Common myeloid progenitor, CD34-positive (primary cell): ENCODE measurements around the gene PPP1R13B.

ENCODE experiments used
- CTCF ChIA-PET: fragments of 350-600 bp; sonication (Branson Sonifier 250); formaldehyde crosslinking; loops from one replicate; lab custom pipeline; 2021; ENCODE audit warnings: antibody characterized with exemption; lab: Charles Lee
- POLR2A ChIA-PET: fragments of 350-600 bp; sonication (Branson Sonifier 250); formaldehyde crosslinking; loops from one replicate; lab custom pipeline; 2021; ENCODE audit warnings: antibody characterized with exemption; lab: Charles Lee
- DNase-seq, 3 donors: peaks; one replicate each; pipeline versions ENCODE4 v3.0.0 to v3.0.0-alpha.2; 2013
- H3K27ac ChIP-seq, 2 experiments: 1 replicate in 1 of 2; 2 replicates in 1 of 2; pipeline ENCODE4 v1.7.0; 2013; ENCODE audit warnings: inconsistent platforms in 2 of 2, low read length in 2 of 2, mild to moderate bottlenecking in 2 of 2, low read depth in 1 of 2, moderate library complexity in 1 of 2; ENCODE audit not compliant: severe bottlenecking in 2 of 2, insufficient read depth in 1 of 2, poor library complexity in 1 of 2
- H3K27me3 ChIP-seq, 5 experiments: replicated peaks in 2 of 5; 1 replicate in 3 of 5; 2 replicates in 2 of 5; pipeline versions ENCODE4 v1.6.1 to v1.7.0; 2013; ENCODE audit warnings: low read length in 4 of 5, mild to moderate bottlenecking in 2 of 5, moderate library complexity in 2 of 5, inconsistent platforms in 1 of 5; ENCODE audit not compliant: insufficient read depth in 5 of 5, control insufficient read depth in 4 of 5
- H3K36me3 ChIP-seq, 4 experiments: 1 replicate in 2 of 4; 2 replicates in 2 of 4; pipeline versions ENCODE4 v1.6.1 to v1.7.0; 2013; ENCODE audit warnings: low read length in 3 of 4, control low read depth in 1 of 4, mild to moderate bottlenecking in 1 of 4; ENCODE audit not compliant: control insufficient read depth in 4 of 4, insufficient read depth in 4 of 4
- H3K4me1 ChIP-seq, 4 experiments: 1 replicate in 3 of 4; 2 replicates in 1 of 4; pipeline versions ENCODE4 v1.6.1 to v1.7.1; 2013; ENCODE audit warnings: low read length in 3 of 4, mild to moderate bottlenecking in 3 of 4, control low read depth in 1 of 4, inconsistent platforms in 1 of 4, moderate library complexity in 1 of 4; ENCODE audit not compliant: control insufficient read depth in 4 of 4, insufficient read depth in 4 of 4; ENCODE audit errors: control extremely low read depth in 1 of 4
- H3K4me3 ChIP-seq, 7 experiments: 1 replicate in 4 of 7; 2 replicates in 3 of 7; pipeline versions ENCODE4 v1.5.1 to v1.7.0; 2013; ENCODE audit warnings: mild to moderate bottlenecking in 7 of 7, low read length in 6 of 7, moderate library complexity in 6 of 7, inconsistent platforms in 2 of 7, low read depth in 2 of 7, control low read depth in 1 of 7; ENCODE audit not compliant: insufficient read depth in 4 of 7, control insufficient read depth in 1 of 7; ENCODE audit errors: extremely low read depth in 1 of 7
- H3K9me3 ChIP-seq, 5 experiments: 1 replicate in 4 of 5; 2 replicates in 1 of 5; pipeline versions ENCODE4 v1.6.1 to v1.7.1; 2013; ENCODE audit warnings: low read length in 4 of 5, mild to moderate bottlenecking in 2 of 5, inconsistent platforms in 1 of 5, low read depth in 1 of 5, moderate library complexity in 1 of 5; ENCODE audit not compliant: control insufficient read depth in 4 of 5, insufficient read depth in 2 of 5; ENCODE audit errors: control extremely low read depth in 1 of 5
- WGBS: methylation state at CpG from one replicate; pipeline ENCODE4 v1.1.5; 2013; ENCODE audit not compliant: insufficient coverage; 5-methylcytosine and 5-hydroxymethylcytosine counted together

The PPP1R13B gene

GRCh38 chr14:103868242-103868897 is 21.0 kb upstream of the PPP1R13B start:
- H3K4me1 ChIP-seq: peaks cover 0 to 16% (median 13%) of the 10 kb centered on the region in 4 experiments
- DNase-seq: no peak
- no peaks in the 10 kb centered on the region for H3K36me3 ChIP-seq
- 93% methylated on average over 7 of the region's 10 CpGs for WGBS
- ChIA-PET POLR2A (no interaction called here), CTCF (interaction anchor here (1.3 to 1.5 kb wide), 2 partner anchors 12 to 36 kb away, joined by 3 read pairs; no protein-coding TSS in a partner anchor)
- H3K27ac ChIP-seq: no peak overlapping the region
- no peaks in the 10 kb centered on the region for H3K9me3 ChIP-seq
- H3K27me3 ChIP-seq: no peaks in the 10 kb centered on the region
- no peak overlapping the region for H3K4me3 ChIP-seq

GRCh38 chr14:103867523-103867953 is 20.2 kb upstream of the PPP1R13B start:
- no peaks in the 10 kb centered on the region for H3K36me3 ChIP-seq
- H3K27me3 ChIP-seq: no peaks in the 10 kb centered on the region
- WGBS: 96% methylated on average over 9 of the region's 10 CpGs
- no peak overlapping the region for H3K4me3 ChIP-seq
- DNase-seq: no peak
- ChIA-PET POLR2A (no interaction called here), CTCF (interaction anchor here (1.5 kb wide), 1 partner anchor 37 kb away, joined by 3 read pairs; no protein-coding TSS in a partner anchor)
- peaks cover 0 to 12% (median 10%) of the 10 kb centered on the region in 4 experiments for H3K4me1 ChIP-seq
- no peaks in the 10 kb centered on the region for H3K9me3 ChIP-seq
- no peak overlapping the region for H3K27ac ChIP-seq

DNA sequence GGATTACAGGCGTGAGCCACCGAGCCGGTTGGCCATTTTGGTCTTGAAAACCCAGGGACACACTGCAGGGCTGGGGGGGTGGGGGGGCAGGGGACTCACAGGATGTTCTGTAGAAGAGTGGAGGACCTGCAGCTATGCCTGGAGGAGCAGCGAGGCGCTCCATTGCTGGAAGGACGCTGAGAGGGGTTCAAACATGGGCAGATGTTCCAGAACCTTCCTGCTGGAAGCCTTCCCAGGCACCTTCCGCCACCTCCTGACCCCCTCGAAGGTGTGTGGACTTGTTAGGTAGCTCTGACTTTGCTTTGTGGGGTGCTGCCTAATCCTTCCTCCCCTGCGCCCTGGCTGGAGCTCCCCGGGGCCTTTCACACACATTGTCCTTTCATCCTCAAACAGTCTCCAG is 19.6 kb upstream of the PPP1R13B start:
- ChIA-PET CTCF (no interaction called here), POLR2A (no interaction called here)
- no peak overlapping the region for H3K27ac ChIP-seq
- 97% methylated on average over 6 of the region's 10 CpGs for WGBS
- DNase-seq: no peak
- H3K4me1 ChIP-seq: peaks cover 0 to 7% (median 5%) of the 10 kb centered on the region in 4 experiments
- H3K36me3 ChIP-seq: no peaks in the 10 kb centered on the region
- no peak overlapping the region for H3K4me3 ChIP-seq
- no peaks in the 10 kb centered on the region for H3K9me3 ChIP-seq
- peaks cover 0 to under 1% (median 0%) of the 10 kb centered on the region in 5 experiments for H3K27me3 ChIP-seq

DNA sequence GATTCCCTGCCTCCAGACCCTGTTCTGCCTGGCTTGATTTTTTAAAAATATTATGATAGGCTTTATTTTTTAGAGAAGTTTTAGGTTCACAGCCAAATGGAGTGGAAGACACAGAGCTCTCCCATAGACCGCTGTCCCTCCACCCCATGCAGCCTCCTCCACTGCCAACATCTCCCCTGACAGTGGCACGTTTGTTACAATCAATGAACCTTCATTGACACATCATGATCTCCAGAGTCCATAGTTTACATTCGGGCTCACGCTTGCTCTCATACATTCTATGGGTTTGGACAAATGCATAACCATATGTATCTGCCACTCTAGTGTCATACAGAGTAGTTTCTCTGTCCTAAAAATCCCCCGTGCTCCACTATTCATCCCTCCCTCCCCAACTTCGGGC is 15.9 kb upstream of the PPP1R13B start:
- Histone ChIP-seq H3K4me1 (no peaks in the 10 kb centered on the region), H3K36me3 (no peaks in the 10 kb centered on the region), H3K27ac (no peak overlapping the region), H3K4me3 (no peak overlapping the region), H3K27me3 (peaks cover 0 to 2% (median 0%) of the 10 kb centered on the region in 5 experiments), H3K9me3 (no peaks in the 10 kb centered on the region)
- DNase-seq: no peak
- POLR2A ChIA-PET: no interaction called here
- WGBS: 100% methylated on average over 5 of the region's 6 CpGs
- CTCF ChIA-PET: no interaction called here

DNA sequence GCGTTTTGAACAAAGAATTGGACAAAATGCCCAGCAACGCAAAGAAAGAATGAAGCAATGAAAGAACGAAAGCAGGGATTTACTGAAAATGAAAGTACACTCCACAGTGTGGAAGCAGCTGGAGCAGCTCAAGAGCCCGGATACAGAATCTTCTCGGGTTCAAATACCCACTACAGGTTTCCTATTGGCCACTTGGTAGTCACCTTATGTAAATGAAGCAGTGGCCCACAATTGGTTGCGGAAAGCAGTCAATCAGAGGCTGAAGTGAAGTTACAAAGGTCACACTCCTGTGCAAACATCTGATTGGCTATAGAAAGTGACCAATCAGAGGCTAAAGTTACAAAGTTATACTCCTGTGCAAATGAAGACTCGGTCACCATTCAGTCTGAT is 15.0 kb upstream of the PPP1R13B start:
- H3K27ac ChIP-seq: no peak overlapping the region
- H3K36me3 ChIP-seq: no peaks in the 10 kb centered on the region
- POLR2A ChIA-PET: no interaction called here
- peaks cover 0 to 2% (median 0%) of the 10 kb centered on the region in 5 experiments for H3K27me3 ChIP-seq
- 98% methylated on average over 6 of the region's 7 CpGs for WGBS
- no peaks in the 10 kb centered on the region for H3K4me1 ChIP-seq
- H3K9me3 ChIP-seq: no peaks in the 10 kb centered on the region
- CTCF ChIA-PET: no interaction called here
- DNase-seq: no peak
- H3K4me3 ChIP-seq: no peak overlapping the region

DNA sequence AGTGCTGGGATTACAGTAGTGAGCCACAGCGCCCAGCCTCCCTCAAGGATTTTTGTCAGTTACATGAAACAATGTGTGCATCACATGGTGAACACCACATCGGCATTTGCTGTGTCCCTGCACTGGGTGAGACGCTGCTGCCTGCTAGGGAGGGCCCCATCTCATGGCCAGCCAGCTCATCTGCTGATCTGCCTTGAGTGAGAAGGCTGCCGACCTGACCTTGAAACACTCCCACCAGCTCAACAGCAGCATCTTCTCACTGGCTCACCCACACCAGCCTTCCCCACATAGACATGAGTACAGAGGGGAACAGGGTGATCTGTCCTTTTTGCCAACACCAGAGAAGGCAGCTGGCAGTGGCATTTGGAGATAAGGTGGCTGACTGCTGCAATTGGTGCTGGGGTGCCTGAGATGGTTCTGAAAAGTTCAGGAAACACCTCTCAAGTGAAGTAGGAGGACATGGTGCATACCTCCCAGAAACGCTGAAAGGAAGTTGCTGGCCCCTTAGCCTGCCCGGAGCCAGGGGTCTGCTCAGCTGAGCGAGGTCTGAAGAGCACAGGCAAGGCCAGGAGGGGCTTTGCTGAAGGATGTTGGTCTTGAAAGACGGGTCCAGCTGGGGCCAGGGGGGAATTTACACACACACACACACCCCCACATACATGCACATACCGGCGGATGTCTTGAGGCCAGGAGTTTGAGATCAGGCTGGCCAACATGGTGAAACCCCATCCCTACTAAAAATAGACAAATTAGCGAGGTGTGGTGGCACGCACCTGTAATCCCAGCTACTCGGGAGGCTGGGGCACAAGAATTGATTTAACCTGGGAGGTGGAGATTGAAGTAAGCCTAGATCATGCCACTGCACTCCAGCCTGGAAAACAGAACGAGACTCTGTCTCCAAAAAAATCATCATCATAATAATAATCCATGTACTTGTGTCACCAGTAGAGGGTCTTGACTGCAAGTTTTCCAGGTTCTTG is 14.3 kb upstream of the PPP1R13B start:
- no peak overlapping the region for H3K27ac ChIP-seq
- H3K4me3 ChIP-seq: no peak overlapping the region
- DNase-seq: peak in 1 of 3 donors; percentile 31
- H3K4me1 ChIP-seq: no peaks in the 10 kb centered on the region
- H3K27me3 ChIP-seq: peaks cover 0 to 2% (median 0%) of the 10 kb centered on the region in 5 experiments
- POLR2A ChIA-PET: interaction anchor here (0.7 kb wide), 1 partner anchor 10 kb away, joined by 3 read pairs; no protein-coding TSS in a partner anchor
- no peaks in the 10 kb centered on the region for H3K9me3 ChIP-seq
- no peaks in the 10 kb centered on the region for H3K36me3 ChIP-seq
- WGBS: 62% methylated on average over 6 of the region's 14 CpGs
- CTCF ChIA-PET: no interaction called here
